ENCODE measurements around the gene RNF41. TPM values are rescaled to one million over a fixed set of nuclear protein-coding genes. Genes with fewer than 3 reads are reported as not detected.

The RNF41 gene
- total and polyA plus RNA-seq, 7 donors = 18.5 to 109 (median 59.9) TPM

DNA sequence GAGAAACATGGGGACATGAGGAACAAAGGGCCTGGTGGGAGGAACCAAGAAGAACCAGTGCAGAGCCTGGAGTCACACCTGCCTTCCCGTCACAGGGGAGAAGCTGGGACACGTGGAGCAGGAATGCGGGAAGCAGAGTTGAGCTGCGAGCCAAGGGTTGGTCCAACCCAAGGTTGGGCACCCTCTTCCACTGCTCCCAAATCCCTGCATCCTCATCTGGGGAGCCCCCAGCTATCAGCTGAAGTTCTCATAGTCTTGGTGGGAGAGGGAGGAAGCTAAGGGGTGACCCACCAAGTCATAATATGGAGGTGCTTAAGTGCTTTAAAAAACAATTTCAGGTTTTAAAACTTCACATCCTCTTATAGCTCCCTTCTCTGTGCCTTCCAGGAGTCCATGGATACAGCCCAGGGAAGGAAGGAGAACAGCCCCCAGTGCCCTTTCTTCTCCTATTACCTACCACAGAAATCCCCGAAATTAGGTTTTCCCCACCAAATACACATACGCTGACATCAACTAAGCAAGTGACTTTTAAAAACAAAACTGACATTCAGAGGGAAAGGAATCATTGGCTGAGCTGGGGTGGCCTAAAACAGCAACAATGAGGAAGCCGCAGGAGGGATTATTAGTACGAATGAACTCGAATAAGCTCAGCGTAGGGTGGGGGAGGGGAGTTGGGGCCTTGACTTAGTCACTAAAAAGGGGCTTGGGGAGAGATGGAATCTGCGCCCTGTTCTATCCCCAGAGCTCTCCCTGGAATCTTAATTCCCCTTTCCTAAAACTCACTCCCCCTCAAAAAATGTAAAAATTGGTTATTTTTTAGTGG is 59.0 kb downstream of the RNF41 start:
- intact Hi-C loops (cut with DNase I) = no loop called here
- no peak for DNase-seq
- H3K27ac ChIP-seq = peak overlapping the region; percentile 93 to 99 (median 94)
- H3K36me3 ChIP-seq = peaks cover 35 to 82% (median 57%) of the 10 kb centered on the region in 4 donors
- H3K27me3 ChIP-seq = no peaks in the 10 kb centered on the region
- TF ChIP-seq POLR2AphosphoS5 (IDR thresholded peaks at IDR 0.05) (peak in 2 of 4 donors; percentile 50 to 74), POLR2A (IDR thresholded peaks at IDR 0.05) (no peak)
- 61 to 73% methylated on average over 11 of the region's 11 CpGs for WGBS, 2 donors
- no peaks in the 10 kb centered on the region for H3K9me3 ChIP-seq
- peaks cover 0 to 45% (median 37%) of the 10 kb centered on the region in 4 donors for H3K4me1 ChIP-seq
- H3K4me3 ChIP-seq = peak overlapping the region in 3 of 4 donors; percentile 61 to 90 (median 66)

DNA sequence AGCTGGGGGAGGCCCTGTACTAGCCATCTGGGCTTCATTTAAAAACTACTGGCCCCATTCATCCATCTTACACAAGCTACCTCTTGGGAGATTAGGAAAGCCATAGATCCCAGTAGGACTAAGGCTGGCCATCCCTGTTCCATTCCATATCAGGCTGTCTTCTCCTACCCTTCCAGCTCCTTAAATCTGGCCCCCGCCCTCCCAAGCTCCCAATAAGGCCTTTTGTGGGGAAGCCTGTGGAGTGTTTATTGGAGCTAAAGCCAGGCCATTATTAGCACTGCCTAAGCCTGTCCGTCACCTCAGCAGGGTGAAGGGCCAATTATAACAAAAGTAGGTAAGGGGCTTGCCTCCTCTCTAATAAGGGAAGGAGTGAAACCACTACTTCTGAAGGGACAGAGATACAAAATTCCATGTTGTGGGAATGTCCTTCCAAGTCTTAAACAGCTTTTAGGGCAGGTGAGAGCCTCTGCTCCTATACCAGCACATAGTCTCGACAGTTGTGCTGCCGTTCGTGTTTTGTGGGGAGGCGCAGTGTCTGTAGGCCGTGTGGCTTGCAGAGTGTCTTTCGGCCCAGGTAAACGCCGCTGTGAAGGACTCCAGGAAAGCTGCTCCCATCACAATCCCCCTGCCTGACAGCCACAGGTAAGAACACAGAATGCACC is 59.9 kb downstream of the RNF41 start:
- Histone ChIP-seq H3K4me1 (peaks cover 0 to 53% (median 43%) of the 10 kb centered on the region in 4 donors), H3K27ac (peak overlapping the region; percentile 93 to 99 (median 94)), H3K4me3 (peak overlapping the region; percentile 61 to 99 (median 78)), H3K36me3 (peaks cover 35 to 73% (median 50%) of the 10 kb centered on the region in 4 donors), H3K9me3 (no peaks in the 10 kb centered on the region), H3K27me3 (no peaks in the 10 kb centered on the region)
- peak; percentile 90 for DNase-seq
- intact Hi-C loops (cut with DNase I) = no loop called here
- TF ChIP-seq POLR2A (IDR thresholded peaks at IDR 0.05) = peak in 1 of 2 donors; percentile 14
- TF ChIP-seq, protein P1, sequence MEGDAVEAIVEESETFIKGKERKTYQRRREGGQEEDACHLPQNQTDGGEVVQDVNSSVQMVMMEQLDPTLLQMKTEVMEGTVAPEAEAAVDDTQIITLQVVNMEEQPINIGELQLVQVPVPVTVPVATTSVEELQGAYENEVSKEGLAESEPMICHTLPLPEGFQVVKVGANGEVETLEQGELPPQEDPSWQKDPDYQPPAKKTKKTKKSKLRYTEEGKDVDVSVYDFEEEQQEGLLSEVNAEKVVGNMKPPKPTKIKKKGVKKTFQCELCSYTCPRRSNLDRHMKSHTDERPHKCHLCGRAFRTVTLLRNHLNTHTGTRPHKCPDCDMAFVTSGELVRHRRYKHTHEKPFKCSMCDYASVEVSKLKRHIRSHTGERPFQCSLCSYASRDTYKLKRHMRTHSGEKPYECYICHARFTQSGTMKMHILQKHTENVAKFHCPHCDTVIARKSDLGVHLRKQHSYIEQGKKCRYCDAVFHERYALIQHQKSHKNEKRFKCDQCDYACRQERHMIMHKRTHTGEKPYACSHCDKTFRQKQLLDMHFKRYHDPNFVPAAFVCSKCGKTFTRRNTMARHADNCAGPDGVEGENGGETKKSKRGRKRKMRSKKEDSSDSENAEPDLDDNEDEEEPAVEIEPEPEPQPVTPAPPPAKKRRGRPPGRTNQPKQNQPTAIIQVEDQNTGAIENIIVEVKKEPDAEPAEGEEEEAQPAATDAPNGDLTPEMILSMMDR (IDR thresholded peaks at IDR 0.05) = no peak
- peak in 3 of 4 donors; percentile 44 to 69 (median 49) for TF ChIP-seq POLR2AphosphoS5 (IDR thresholded peaks at IDR 0.05)
- WGBS, 2 donors = 77 to 80% methylated on average over 10 of the region's 10 CpGs

DNA sequence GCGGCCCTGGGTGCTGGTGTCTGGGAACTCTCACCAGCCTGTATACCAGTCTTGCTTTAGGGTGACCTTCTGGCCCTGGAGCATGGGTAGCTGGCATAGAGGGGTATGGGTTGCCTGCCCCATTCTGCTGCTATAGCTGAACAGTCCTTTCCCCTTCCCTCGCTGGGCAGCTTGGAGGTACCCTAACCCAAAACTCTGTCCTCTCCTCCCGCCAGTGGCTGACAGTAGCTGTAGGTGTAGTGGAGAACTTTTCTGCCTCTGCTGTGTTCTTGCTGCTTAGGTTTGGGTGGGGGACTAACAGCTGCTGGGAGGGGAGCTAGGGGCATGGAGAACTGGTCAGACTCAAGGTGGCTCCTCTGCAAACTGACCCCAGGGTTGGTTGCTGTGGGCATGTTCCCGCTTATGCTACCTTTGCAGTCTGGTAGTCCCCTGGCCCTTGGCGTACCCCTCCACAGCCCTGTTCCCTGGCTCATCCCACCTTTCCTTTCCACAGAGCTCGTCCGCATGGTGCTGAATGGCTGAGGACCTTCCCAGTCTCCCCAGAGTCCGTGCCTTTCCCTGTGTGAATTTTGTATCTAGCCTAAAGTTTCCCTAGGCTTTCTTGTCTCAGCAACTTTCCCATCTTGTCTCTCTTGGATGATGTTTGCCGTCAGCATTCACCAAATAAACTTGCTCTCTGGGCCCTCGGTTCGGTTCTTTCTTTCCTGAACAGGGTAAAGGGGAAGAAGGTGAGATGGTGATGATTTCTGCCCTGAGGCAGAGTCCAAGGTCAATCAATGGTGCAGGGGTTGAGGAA is 60.6 kb downstream of the RNF41 start:
- Histone ChIP-seq H3K27me3 (no peaks in the 10 kb centered on the region), H3K4me3 (peak overlapping the region; percentile 61 to 99 (median 78)), H3K4me1 (peaks cover 0 to 58% (median 46%) of the 10 kb centered on the region in 4 donors), H3K27ac (peak overlapping the region; percentile 93 to 99 (median 94)), H3K36me3 (peaks cover 35 to 66% (median 45%) of the 10 kb centered on the region in 4 donors), H3K9me3 (no peaks in the 10 kb centered on the region)
- intact Hi-C loops (cut with DNase I) = no loop called here
- DNase-seq = no peak
- TF ChIP-seq POLR2A (IDR thresholded peaks at IDR 0.05) = no peak
- TF ChIP-seq EP300 (IDR thresholded peaks at IDR 0.05) = no peak
- TF ChIP-seq POLR2AphosphoS5 (IDR thresholded peaks at IDR 0.05) = no peak
- TF ChIP-seq, protein P1 (IDR thresholded peaks at IDR 0.05) = no peak
- 66 to 74% methylated on average over 11 of the region's 11 CpGs for WGBS, 2 donors

DNA sequence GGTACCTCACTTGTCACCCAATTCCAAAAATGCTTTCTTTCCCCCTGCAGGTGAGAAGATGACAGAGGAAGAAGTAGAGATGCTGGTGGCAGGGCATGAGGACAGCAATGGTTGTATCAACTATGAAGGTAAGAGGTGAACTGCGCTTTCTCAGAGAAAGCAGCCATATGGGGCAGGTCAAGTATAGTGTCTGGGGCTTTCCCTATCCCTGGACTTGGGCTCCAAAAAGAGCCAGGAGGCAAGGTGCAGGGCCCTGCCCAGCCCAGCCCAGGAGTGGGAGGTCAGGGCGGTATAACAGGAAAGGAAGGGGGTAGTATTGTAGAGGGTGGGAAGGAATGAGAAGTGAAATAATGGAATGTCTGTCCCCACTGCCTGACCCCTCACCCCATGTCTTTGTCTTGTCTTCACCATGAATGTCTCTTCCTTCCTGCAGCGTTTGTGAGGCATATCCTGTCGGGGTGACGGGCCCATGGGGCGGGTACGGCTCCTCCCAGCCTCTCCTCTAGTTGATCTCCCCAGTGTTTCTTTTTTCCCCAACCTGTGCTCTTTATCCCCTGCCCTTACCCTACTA is 61.4 kb downstream of the RNF41 start:
- 14 to 23% methylated on average over 7 of the region's 7 CpGs for WGBS, 2 donors
- peaks cover 0 to 58% (median 43%) of the 10 kb centered on the region in 4 donors for H3K4me1 ChIP-seq
- intact Hi-C loops (cut with DNase I) = no loop called here

More for the DNA sequence above, 61.4 kb downstream of the RNF41 start:
- H3K9me3 ChIP-seq = no peaks in the 10 kb centered on the region
- peak overlapping the region; percentile 61 to 99 (median 78) for H3K4me3 ChIP-seq
- peaks cover 35 to 58% (median 41%) of the 10 kb centered on the region in 4 donors for H3K36me3 ChIP-seq
- no peak for DNase-seq
- TF ChIP-seq POLR2AphosphoS5 (IDR thresholded peaks at IDR 0.05) (peak in 3 of 4 donors; percentile 20 to 43 (median 26)), POLR2A (IDR thresholded peaks at IDR 0.05) (no peak), EP300 (IDR thresholded peaks at IDR 0.05) (no peak)
- TF ChIP-seq, protein P1 (IDR thresholded peaks at IDR 0.05) = no peak
- H3K27ac ChIP-seq = peak overlapping the region; percentile 93 to 99 (median 94)
- no peaks in the 10 kb centered on the region for H3K27me3 ChIP-seq
